ENCODE data around the gene FBXO4.
"Not testable (repeated sequence)": the region's sequence is repeated elsewhere in the genome, so short reads cannot be mapped to it uniquely, and the experiment has no call there.

The FBXO4 gene

DNA sequence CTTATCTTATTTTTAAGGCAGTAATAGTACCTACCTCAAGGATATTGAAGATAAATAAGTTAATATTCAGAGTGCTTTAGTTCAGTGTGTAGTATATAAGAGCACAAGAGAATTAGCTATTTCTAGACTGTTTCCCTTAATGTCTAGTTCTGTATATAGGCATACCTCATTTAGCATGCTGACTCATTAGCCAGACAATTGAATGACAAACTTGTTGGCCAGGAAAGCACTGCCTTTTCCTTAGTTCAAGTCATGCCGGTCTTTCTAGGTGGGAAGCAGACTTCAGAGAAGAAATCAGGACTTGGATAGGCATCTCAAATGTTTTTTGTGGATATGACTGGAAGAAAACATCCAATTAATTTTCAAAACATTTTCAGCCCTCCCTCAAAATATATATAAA, 3.2 kb upstream of the FBXO4 start:
- DNase-seq (ENCODE audit: low read depth, low spot score): no peak

DNA sequence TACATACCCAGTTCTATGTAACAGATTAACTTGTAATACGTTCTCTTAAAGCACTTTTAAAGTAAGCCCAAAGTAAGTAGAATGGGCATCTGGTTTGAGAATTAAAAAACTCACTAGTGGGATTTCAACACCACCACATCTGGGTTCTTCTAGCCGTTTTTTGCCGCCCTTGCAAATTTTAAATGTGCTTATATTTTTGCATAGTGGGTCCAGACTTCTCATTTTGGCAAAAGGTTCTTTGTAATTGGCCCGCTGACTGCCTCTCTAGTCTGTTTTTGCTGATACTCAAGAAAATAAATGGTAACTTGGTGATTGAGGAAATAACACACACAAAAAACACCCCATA, 582 bp upstream of the FBXO4 start:
- no peak for DNase-seq (ENCODE audit: low read depth, low spot score)

GRCh38 chr5:41925555-41925951, 472 bp downstream of the FBXO4 start:
- no peak for DNase-seq (ENCODE audit: low read depth, low spot score)

DNA sequence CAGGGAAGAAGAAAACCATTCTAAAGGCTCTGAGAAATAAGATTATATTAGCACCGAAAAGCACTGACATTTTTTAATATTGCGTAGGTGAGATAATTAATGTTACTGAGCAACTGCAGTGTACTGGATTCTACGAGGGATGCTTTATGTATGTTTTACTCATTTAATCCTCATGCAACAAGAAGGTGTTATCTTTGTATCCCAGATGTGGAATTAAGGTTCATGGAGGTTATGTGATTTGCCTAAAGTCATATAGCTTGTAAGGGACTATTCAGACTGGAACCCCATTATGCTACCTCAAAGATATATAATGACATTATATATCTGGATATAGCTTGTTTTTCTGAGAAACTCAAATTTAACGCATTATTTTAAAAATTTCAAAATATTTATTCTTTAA, 2.5 kb downstream of the FBXO4 start:
- no peak for DNase-seq (ENCODE audit: low read depth, low spot score)

GRCh38 chr5:41929035-41929434, 4.0 kb downstream of the FBXO4 start:
- DNase-seq (ENCODE audit: low read depth, low spot score): no peak

- no peak for DNase-seq (ENCODE audit: low read depth, low spot score)
These were observed 7.7 kb downstream of the FBXO4 start for GRCh38 chr5:41932770-41933169.

GRCh38 chr5:41935544-41935943, 10.5 kb downstream of the FBXO4 start:
- DNase-seq (ENCODE audit: low read depth, low spot score): peak; percentile 78

DNA sequence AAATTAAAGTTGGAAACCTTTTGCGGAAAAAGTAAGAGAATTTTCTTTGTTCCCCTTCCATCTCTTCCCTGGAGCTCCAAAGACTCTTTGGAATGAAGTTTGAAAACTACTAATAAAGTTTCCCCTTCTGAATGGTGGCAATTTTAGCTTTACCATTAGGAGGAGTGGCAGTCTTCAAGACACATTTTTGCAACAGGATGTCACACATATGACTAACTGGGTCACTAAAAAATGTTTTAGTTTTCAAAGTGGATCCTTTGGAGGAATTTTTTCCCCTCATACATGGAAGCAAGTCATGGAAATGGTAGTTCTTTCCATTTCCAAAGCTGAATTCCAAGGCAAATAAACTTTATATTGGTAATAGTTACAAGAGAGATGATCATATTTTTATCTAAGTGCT, 15.6 kb downstream of the FBXO4 start:
- DNase-seq (ENCODE audit: low read depth, low spot score): no peak

- not testable (repeated sequence) for DNase-seq (ENCODE audit: low read depth, low spot score)
These were observed 20.4 kb downstream of the FBXO4 start for GRCh38 chr5:41945332-41945955.

GRCh38 chr5:41951224-41951623, 26.1 kb downstream of the FBXO4 start:
- DNase-seq (ENCODE audit: low read depth, low spot score): no peak

GRCh38 chr5:41954286-41954685, 29.2 kb downstream of the FBXO4 start:
- DNase-seq (ENCODE audit: low read depth, low spot score): no peak

DNA sequence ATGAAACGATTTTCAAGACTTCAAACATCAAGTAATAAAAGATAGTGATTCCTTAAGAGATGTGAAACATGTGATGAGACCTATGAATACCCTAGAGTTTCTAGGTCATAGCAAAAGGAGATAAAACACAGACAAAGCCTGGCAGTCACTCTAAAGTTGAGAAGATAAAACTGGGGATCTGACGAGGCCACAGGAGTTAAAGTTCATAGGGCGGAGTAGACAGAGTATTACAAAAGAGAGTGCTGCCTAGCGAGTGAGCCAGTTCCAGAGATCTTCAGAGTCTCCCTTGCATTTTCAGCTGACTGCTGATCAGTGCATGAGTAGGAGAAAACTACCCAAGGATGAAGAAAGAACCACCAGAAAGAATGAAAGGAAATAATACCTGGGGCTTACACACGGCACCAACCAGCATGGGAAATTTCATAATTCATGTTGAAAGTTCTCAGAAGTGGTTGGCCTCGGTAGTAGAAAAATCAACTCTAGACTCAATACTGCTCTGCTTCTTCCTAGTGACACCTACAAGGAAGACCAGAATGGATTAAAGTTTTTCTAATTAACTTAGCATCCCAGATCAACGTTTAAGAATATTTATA, 30.4 kb downstream of the FBXO4 start:
- DNase-seq (ENCODE audit: low read depth, low spot score): no peak

DNA sequence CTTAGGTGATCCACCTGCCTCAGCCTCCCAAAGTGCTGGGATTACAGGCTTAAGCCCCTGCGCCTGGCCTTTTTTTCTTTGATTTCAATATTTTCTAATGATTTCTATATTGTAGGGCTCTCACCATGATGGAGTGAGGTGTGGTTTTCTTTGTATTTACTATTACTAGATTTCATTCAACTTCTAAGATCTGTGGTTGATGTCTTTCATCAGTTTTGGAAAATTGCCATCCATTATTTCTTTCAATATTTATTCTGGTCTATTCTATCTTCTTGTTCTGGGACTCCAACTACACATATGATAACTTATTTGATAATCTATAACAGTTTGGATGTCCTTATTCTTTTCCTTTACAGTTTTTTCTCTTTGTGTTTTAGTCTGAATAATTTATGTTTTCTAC, 31.9 kb downstream of the FBXO4 start:
- DNase-seq (ENCODE audit: low read depth, low spot score): no peak

GRCh38 chr5:41960481-41960880, 35.4 kb downstream of the FBXO4 start:
- DNase-seq (ENCODE audit: low read depth, low spot score): no peak

DNA sequence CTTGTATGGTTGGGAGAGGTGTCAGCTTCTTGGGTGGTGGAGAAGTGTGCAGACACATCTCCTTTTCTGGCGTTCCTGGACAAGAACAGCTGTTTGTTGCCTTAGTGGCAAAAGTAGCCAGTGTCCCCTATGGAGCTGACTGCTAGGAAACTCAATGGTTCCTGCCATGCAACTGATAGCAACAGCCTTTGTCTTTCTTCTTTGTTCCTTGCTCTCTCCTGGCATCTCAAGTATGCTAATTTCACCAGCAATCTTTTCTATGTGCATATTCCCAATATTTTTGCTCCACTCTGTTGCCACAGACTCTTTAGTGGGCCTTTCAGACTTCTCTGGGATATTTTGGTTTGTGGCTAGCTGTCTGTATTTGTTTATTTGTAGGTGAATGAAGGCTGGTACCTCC, 36.7 kb downstream of the FBXO4 start:
- DNase-seq (ENCODE audit: low read depth, low spot score): no peak

DNA sequence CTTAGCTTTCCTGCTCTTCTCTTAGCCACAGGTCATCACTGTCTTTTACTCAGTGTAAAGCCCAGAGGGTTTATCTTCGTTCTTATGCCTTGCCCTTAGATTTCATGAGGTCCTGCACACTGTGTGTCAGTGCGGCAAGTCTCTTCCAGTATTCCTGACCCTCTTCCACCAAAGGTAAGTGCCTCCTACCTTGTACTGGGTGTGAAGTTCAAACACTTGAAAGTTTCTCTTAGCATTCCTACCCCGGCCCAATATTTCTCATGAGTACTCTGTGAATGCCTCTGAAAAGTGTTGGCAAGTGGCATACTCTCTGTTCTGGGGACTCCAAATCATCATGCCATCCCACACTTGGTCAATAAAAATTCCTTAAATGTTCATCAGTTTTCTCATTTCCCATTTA, 37.4 kb downstream of the FBXO4 start:
- DNase-seq (ENCODE audit: low read depth, low spot score): no peak

DNA sequence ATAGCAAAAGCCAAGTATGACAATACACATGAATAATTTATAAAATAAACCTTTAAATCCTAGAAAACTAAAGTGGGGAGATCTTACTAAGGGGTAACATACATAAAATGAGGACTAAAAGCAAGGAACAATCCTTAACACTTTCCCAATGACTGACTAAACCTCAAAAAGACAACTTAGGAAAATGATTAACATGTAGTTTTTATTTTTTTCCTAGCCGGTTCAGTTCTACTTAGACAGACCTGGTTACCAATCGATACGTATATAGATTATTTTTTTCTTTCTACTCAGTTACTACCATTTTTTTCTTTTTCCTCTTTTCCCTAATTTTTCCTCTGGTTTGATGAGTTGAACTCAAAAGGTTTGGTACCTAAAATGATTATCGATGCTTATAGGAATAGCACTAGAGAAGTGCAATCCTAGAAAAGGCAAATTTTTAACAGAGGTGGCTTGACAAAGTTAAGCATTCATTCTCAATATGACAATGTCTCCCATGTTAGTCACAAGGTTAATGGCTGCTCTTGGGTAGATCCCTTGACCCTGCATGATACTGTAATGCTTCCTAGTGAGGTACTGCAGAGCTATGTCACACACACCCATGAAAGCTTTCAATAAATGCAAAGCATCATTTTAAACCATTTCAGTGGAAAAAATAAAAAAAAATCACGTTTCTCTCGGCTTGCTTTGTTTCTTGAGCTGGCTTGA, 41.5 kb downstream of the FBXO4 start:
- no peak for DNase-seq (ENCODE audit: low read depth, low spot score)

- DNase-seq (ENCODE audit: low read depth, low spot score): no peak
These were observed 42.3 kb downstream of the FBXO4 start for GRCh38 chr5:41967401-41967800.

DNA sequence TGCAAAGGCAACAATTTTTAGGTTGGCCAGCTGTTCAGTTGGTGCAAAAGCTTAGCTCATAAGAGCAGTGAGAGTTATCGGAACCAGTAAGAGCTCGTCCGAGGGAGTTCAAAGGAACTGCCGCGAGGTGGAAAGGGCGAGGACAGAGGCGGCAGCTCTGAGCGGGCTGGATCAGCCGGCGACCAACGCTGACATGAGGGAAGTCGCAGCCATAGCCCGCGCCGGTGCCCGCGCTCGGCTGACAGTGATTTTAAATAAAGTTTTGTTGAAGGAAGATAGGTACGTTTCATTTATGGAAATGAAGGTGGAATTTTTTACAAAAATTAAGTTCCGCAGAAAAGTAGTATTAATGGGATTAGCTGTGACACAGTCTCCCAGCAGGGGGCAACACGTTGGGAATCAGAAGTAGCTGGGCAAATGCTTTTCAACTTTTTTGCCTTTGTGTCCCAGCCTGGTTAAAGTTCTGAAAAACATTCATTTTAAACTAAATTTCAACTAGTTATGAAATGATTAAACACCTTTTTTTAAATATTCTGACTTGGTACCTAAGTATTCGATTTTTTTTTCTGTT, 43.2 kb downstream of the FBXO4 start:
- peak; percentile 56 for DNase-seq (ENCODE audit: low read depth, low spot score)

DNA sequence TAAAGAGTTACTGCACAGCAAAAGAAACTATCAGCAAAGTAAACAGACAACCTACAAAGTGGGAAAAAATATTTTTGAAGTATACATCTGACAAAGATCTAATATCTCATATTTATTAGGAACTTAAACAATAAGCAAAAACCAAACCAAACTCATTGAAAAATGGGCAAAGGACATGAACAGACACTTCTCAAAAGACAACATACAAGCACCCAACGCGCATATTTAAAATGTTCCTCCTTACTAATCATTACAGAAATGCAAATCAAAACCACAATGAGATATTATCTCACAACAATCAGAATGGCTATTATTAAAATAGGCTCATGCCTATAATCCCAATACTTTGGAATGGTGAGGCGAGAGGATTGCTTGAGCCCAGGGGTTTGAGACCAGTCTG, 48.0 kb downstream of the FBXO4 start:
- no peak for DNase-seq (ENCODE audit: low read depth, low spot score)

DNA sequence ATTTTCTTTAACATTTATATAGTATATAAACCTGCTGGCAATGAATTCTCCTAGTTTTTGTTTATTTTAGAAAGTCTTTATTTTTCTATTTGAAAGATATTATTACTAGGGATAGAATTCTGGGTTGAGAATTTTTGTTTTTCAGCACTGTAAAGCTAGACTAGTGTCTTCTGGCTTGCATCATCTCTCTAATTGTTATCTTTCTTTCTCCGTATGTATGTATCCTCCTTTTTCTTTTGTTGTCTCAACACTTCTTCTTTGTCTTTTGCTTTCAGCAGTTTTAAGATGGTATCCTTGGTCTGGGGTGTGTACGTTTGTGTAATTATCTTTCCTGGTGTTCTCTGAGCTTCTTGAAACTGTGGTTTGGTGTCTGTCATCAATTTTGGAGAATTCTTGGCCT, 48.8 kb downstream of the FBXO4 start:
- DNase-seq (ENCODE audit: low read depth, low spot score): no peak

DNA sequence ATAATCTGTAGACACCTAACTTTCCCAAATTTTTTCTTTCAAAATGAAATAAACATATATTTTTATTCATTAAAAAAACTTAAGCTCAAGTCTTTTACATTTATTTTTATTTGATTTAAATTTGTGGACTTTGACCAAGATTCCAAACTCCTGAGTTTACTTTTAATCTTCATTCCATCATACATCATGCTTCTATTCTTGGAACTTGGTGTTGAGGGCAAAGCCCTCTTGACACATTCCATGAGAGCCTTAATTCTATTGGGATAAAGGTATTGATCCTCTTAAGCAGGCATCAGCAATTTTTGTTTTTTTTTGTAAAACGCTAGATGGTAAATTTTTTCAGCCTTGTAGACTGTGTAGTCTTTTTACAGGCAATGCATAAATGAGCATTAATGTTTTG, 53.6 kb downstream of the FBXO4 start:
- DNase-seq (ENCODE audit: low read depth, low spot score): no peak

- DNase-seq (ENCODE audit: low read depth, low spot score): no peak
These were observed 55.3 kb downstream of the FBXO4 start for GRCh38 chr5:41980396-41980795.
